Mesodermal cell (in vitro differentiated cells): ENCODE results near the gene WDR89. TPM values are rescaled to one million over a fixed set of nuclear protein-coding genes. Genes with fewer than 3 reads are reported as not detected.

ENCODE experiments used
- H3K27ac ChIP-seq: 2 replicates; pipeline ENCODE4 v1.7.0; 2013; ENCODE audit warnings: mild to moderate bottlenecking, low read depth, low read length, moderate library complexity; ENCODE audit not compliant: severe bottlenecking
- H3K36me3 ChIP-seq: 2 replicates; pipeline ENCODE4 v1.7.1; 2013; ENCODE audit warnings: mild to moderate bottlenecking, low read length, moderate library complexity; ENCODE audit not compliant: control insufficient read depth, insufficient read depth
- H3K4me1 ChIP-seq: one replicate; pipeline ENCODE4 v1.7.1; 2013; ENCODE audit warnings: mild to moderate bottlenecking, low read length; ENCODE audit not compliant: insufficient read depth, control insufficient read depth, poor library complexity, severe bottlenecking
- H3K4me3 ChIP-seq: 2 replicates; pipeline ENCODE4 v1.7.0; 2013; ENCODE audit warnings: low read length, control low read depth, mild to moderate bottlenecking; ENCODE audit not compliant: insufficient read depth, poor library complexity, severe bottlenecking; ENCODE audit errors: extremely low read depth
- H3K9me3 ChIP-seq: 2 replicates; pipeline ENCODE4 v1.7.1; 2013; ENCODE audit warnings: mild to moderate bottlenecking, low read length, moderate library complexity; ENCODE audit not compliant: control insufficient read depth
- WGBS, 2 experiments: methylation state at CpG; one replicate each; pipeline ENCODE4 v1.1.5; 2013; ENCODE audit warnings: missing lambda C conversion rate in 2 of 2; ENCODE audit not compliant: insufficient coverage in 2 of 2; 5-methylcytosine and 5-hydroxymethylcytosine counted together
- polyA plus RNA-seq, 2 experiments: library from polyadenylated mRNA; stranded (reverse); fragments of 50-300 nt; gene quantifications; one replicate each; pipeline ENCODE4 v1.2.3, GENCODE V29; 2013

WDR89 gene
- 14.1 TPM for polyA plus RNA-seq (2013, experiment 1 of 2)
- 11.4 TPM for polyA plus RNA-seq (2013, experiment 2 of 2)

GRCh38 chr14:63641473-63642228 lies at the start of gene WDR89:
Gene WDR89, minus strand, starts transcription at chr14:63641871. Its CDS starts 41,929 bp downstream, at chr14:63599942.
- WGBS, 2 experiments = 0% methylated on average over 56 to 58 of the region's 60 CpGs
- H3K4me1 ChIP-seq = no peaks in the 10 kb centered on the region
- peak within 1 kb of the TSS; percentile 63 for H3K4me3 ChIP-seq
- peak within 1 kb of the TSS; percentile 99 for H3K27ac ChIP-seq
- H3K36me3 ChIP-seq = peaks cover 17% of the 10 kb centered on the region
- H3K9me3 ChIP-seq = no peaks in the 10 kb centered on the region

- H3K4me1 ChIP-seq = no peaks in the 10 kb centered on the region
- no peak overlapping the region for H3K27ac ChIP-seq
- H3K4me3 ChIP-seq = no peak overlapping the region
- H3K36me3 ChIP-seq = no peaks in the 10 kb centered on the region
- WGBS, 2 experiments = 90 to 100% methylated on average over 2 of the region's 3 CpGs
- H3K9me3 ChIP-seq = no peaks in the 10 kb centered on the region
Observed at GRCh38 chr14:63689132-63689531, 47.5 kb upstream of the WDR89 start.

GRCh38 chr14:63686926-63687325 lies 45.3 kb upstream of the WDR89 start:
- Histone ChIP-seq H3K27ac (no peak overlapping the region), H3K4me3 (no peak overlapping the region), H3K36me3 (no peaks in the 10 kb centered on the region), H3K4me1 (peaks cover 5% of the 10 kb centered on the region), H3K9me3 (no peaks in the 10 kb centered on the region)

- no CpG with 5 or more reads among the region's 1 CpG for WGBS, 2 experiments
- H3K4me3 ChIP-seq = no peak overlapping the region
- H3K36me3 ChIP-seq = no peaks in the 10 kb centered on the region
- peaks cover 5% of the 10 kb centered on the region for H3K4me1 ChIP-seq
- no peak overlapping the region for H3K27ac ChIP-seq
- no peaks in the 10 kb centered on the region for H3K9me3 ChIP-seq
Observed at GRCh38 chr14:63685401-63685800, 43.7 kb upstream of the WDR89 start.

- H3K9me3 ChIP-seq = no peaks in the 10 kb centered on the region
- no peaks in the 10 kb centered on the region for H3K36me3 ChIP-seq
- H3K27ac ChIP-seq = no peak overlapping the region
- peaks cover 11% of the 10 kb centered on the region for H3K4me1 ChIP-seq
- WGBS, 2 experiments = 44 to 83% methylated on average over 1 to 4 of the region's 9 CpGs
- H3K4me3 ChIP-seq = no peak overlapping the region
Observed at GRCh38 chr14:63682727-63683593, 41.3 kb upstream of the WDR89 start.

DNA sequence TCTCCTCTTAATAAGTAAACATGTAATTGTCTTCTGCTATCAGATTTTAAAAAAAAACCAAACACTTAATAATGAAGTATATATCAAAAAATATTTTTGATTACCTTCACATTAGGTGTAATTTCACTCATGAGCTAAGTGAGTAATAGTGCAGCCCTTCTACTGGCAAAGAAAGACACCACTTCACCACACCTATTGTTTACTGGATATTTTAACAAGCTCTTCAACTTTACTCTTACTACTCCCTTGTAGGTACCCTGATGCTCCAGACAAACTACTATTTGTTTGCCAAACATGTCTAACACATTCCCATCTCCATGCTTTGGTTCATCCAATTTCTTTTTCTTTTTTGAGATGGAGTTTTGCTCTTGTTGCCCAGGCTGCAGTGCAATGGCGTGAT lies 36.9 kb upstream of the WDR89 start:
- no peak overlapping the region for H3K4me3 ChIP-seq
- H3K27ac ChIP-seq = no peak overlapping the region
- 100% methylated on average over 1 of the region's 1 CpG; no CpG with 5 or more reads in 1 of the 2 experiments for WGBS, 2 experiments
- no peaks in the 10 kb centered on the region for H3K36me3 ChIP-seq
- H3K9me3 ChIP-seq = no peaks in the 10 kb centered on the region
- peaks cover 11% of the 10 kb centered on the region for H3K4me1 ChIP-seq

GRCh38 chr14:63677891-63678379 lies 36.3 kb upstream of the WDR89 start:
- H3K4me3 ChIP-seq = no peak overlapping the region
- H3K27ac ChIP-seq = peak overlapping the region; percentile 13
- peaks cover 11% of the 10 kb centered on the region for H3K4me1 ChIP-seq
- H3K36me3 ChIP-seq = no peaks in the 10 kb centered on the region
- H3K9me3 ChIP-seq = no peaks in the 10 kb centered on the region
- WGBS, 2 experiments = 60 to 86% methylated on average over 1 of the region's 3 CpGs

GRCh38 chr14:63676615-63677014 lies 34.9 kb upstream of the WDR89 start:
- H3K4me1 ChIP-seq = peaks cover 6% of the 10 kb centered on the region
- H3K36me3 ChIP-seq = no peaks in the 10 kb centered on the region
- no peak overlapping the region for H3K4me3 ChIP-seq
- no peaks in the 10 kb centered on the region for H3K9me3 ChIP-seq
- WGBS, 2 experiments = 100% methylated on average over 3 of the region's 3 CpGs; no CpG with 5 or more reads in 1 of the 2 experiments
- H3K27ac ChIP-seq = no peak overlapping the region

DNA sequence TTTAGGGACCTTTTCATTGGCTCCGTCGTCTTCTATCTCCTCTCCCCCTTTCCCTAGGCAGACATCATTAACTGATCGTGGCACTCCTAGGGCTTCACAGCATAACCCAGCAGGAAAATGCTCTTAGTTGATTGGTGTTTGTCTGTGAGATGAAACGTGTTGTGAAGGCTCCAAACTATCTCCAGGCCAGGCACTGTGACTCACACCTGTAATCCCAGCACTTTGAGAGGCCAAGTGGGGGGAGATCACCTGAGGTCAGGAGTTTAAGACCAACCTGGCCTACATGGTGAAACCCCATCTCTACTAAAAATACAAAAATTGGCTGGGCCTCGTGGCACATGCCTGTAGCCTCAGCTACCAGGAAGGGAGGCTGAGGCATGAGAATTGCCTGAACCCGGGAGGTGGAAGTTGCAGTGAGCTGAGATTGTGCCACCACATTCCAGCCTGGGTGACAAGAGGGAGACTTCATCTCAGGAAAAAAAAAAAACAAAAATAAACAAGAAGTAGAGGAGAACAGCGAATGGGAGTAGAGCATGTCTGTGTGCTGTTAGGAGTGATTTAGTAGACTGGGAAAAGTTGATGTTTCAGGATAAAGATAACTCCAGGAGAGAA lies 32.3 kb upstream of the WDR89 start:
- no peak overlapping the region for H3K27ac ChIP-seq
- no peaks in the 10 kb centered on the region for H3K9me3 ChIP-seq
- peaks cover 6% of the 10 kb centered on the region for H3K4me1 ChIP-seq
- no peak overlapping the region for H3K4me3 ChIP-seq
- 82 to 100% methylated on average over 3 to 5 of the region's 7 CpGs for WGBS, 2 experiments
- no peaks in the 10 kb centered on the region for H3K36me3 ChIP-seq

- H3K4me3 ChIP-seq = no peak overlapping the region
- H3K27ac ChIP-seq = no peak overlapping the region
- 92 to 96% methylated on average over 4 to 5 of the region's 5 CpGs for WGBS, 2 experiments
- H3K4me1 ChIP-seq = peaks cover 3% of the 10 kb centered on the region
- no peaks in the 10 kb centered on the region for H3K36me3 ChIP-seq
- no peaks in the 10 kb centered on the region for H3K9me3 ChIP-seq
Observed at GRCh38 chr14:63673255-63673654, 31.6 kb upstream of the WDR89 start.
